ENCODE results near the gene ITGB8.

ITGB8 gene

GRCh38 chr7:20435305-20435704 is 104.6 kb downstream of the ITGB8 start:
- DNase-seq: no peak

GRCh38 chr7:20438248-20438647 is 107.5 kb downstream of the ITGB8 start:
- DNase-seq: no peak

DNA sequence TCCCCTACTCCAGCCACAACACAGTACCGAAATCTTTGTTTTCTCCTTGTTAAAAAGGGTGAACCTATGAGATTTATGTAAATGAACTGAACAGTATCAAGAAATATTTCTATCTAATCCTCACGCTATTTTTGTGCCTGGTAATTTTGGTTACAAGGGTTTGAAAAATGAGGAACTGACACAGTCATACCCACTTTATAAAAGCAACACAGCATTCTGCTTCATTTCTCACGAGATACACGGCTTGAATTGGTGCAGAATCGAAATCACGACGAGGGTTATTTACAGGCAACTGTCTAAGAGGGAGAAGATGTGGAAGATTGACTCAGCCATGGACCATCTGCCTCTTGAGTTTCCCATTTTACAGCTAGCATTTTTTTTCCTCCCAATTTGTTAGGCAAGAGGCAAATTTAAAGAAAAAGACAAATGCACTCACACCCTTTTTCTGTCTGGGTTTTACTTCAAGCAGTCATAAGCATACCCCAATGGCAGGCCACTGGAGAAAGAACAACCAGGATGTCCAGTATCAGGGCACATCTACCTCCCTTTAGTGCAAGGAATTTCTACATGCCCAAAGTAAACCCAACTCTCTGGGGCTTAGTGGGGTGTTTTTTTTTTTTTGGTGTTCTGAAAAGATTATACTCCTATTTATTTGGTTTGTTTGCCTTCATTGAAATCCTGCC is 108.1 kb downstream of the ITGB8 start:
- DNase-seq: no peak

DNA sequence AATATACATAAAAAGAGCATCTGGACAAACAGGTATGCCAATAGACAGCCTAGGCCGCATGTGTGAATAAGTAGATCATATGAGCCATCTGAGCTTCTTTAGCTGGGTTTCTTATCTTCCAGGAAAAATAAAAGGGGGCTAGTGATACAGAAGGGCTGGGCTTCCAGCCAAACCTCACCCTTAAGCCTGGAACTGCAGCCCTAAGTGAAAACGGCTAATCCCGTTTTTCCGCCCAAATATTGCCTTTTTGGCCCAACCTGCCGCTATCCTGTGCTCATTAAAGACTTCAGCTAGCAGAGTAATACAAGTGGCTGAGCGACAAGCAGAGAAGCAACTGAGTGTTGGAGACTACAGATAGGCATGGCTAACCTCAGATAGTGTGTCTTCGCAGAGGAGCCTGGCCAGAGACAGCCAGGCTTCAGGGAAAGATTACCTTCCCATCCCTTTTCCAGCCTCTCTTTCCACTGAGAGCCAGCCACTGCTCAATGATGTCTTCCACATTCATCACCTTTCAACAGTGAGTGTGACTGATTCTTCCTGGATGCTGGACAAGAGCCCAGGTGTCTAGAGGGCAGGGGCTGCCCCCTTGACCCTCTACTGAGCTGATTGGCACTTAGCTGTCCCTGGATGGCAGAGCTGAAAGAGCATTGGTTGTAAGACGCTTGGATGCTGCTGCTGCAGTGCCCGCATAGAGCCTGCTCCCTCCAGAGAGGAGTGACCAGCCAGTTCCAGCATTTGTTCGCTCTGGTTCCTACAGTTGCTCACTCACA is 108.9 kb downstream of the ITGB8 start:
- no peak for DNase-seq

GRCh38 chr7:20440472-20441105 is 109.9 kb downstream of the ITGB8 start:
- DNase-seq: peak; percentile 30

GRCh38 chr7:20441346-20441745 is 110.6 kb downstream of the ITGB8 start:
- DNase-seq: peak; percentile 45

- DNase-seq: no peak
Measured at GRCh38 chr7:20441991-20442441, 111.3 kb downstream of the ITGB8 start.

DNA sequence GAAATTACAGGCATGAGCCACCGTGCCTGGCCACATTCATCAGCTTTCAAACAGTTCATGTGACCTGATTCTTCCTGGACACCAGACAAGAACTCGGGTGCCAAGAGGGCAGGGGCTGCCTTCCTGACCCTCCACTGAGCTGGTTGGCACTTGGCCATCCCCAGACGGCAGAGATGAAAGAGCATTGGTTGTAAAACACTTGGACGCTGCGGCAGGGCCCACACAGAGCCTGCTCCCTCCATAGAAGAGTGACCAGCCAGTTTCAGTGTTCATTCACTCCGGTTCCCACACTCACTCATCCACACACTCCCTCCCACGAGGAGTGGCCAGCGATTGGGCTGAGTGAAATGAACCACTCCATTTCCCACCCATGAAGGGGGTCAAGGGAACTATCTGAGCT is 112.3 kb downstream of the ITGB8 start:
- no peak for DNase-seq

GRCh38 chr7:20444030-20444800 is 113.5 kb downstream of the ITGB8 start:
- no peak for DNase-seq

DNA sequence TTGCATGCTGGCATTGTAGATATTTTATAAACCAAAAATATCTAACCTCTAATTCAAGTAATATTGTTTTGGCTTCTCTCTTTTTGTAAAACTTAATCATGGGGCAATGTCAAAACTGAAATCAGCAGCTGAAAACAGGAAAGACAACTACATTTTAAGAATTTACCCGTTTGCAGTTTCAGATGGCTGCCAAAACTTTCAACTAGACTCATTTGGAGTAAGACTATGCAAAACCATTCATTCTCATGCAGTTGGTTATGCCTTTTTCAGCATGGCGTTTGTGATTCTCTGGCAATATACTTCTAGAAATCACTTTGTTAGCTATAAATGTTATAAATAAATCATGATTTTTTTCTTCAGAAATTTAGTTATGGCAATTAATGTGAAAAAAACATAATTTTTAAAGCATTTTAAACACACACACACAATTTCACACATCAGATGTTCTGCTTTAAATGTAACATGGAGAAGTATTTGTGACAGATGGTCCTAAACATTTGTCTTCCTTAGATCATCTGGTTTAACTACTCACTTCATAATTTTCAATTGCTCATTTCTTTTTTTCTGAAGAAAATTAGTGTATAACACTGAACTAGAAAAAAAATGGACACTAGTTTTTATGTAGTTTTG is 116.4 kb downstream of the ITGB8 start:
- DNase-seq: peak; percentile 6

DNA sequence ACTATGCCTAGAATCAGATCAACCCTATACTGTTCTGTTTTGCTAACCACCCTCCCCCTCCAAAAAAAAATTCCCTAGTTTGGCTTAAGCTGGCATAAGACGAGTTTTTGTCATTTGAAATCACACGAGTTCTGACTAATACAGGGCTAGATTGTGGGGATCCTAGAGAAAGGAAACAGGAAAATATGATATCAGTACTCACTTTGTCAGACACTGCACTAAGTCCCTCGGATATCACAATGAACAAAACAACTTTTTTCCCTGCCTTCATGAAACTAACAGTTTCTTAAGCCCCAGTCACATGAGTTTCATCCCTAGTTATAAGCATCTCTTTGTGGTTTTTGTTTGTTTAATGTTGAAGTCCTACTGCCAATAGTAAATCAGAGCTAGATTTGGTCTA is 118.5 kb downstream of the ITGB8 start:
- DNase-seq: no peak

DNA sequence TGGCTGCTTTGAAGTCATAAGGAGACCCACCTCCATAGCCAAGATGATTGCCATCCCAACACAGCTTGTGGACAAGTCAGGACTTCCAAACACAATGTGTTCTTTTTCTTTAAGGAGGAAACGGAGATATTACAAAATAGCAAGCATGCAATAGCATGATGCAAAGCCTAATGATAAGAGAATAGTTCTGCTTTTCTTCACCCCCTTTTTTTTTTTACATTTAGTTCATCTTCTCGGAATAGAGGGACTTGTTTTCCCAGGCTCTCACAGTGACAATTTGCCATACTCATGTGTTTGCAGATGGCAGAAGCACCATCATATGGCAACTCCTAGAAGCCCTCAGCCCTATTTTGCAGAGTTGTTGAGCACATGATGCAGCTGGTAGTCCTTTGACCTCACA is 119.8 kb downstream of the ITGB8 start:
- no peak for DNase-seq

DNA sequence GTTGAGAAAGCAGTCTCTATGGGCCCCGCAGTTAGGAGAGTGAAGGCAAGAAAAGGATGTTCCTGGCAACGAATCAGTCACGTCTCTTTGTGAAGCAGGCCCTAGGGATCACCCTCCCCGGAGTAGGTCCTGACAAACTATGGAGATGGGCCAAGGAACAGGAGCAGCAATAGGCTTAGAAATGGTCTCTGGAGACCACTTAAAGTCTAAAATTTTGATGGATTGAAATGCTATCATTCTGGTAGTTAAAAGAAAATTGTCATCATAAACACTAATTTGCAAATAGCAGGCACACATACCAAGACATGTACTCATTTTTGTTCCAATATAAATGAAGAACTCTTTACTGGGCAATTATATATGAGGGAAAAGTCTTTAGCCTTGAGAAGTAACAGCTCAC is 123.5 kb downstream of the ITGB8 start:
- no peak for DNase-seq

GRCh38 chr7:20456701-20457100 is 126.0 kb downstream of the ITGB8 start:
- DNase-seq: no peak

GRCh38 chr7:20458521-20458920 is 127.8 kb downstream of the ITGB8 start:
- DNase-seq: no peak

GRCh38 chr7:20459419-20459818 is 128.7 kb downstream of the ITGB8 start:
- no peak for DNase-seq

GRCh38 chr7:20464891-20465290 is 134.2 kb downstream of the ITGB8 start:
- no peak for DNase-seq

Measured in NCI-H82 (cell line).